ENCODE measurements around the gene SRP14. TPM values are rescaled to one million over a fixed set of nuclear protein-coding genes. Genes with fewer than 3 reads are reported as not detected.

Gene SRP14
- total and polyA plus RNA-seq, 11 donors, result 189 to 702 (median 237) TPM

DNA sequence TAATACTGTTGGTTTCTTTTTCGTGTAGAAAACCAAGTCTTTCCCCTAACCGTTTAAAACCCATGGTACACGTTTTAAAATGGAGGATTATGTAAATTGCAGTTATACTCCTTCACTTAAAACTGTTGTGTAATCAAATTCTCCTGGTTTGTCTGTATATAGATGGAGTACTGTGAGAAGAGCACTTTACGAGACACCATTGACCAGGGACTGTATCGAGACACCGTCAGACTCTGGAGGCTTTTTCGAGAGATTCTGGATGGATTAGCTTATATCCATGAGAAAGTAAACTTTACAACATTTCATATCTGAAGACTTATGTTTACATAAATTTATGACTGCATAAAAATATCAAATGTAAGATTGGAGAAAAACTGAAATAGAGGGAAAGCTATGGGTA is 51.2 kb downstream of the SRP14 start:
- DNase-seq, result no peak
- intact Hi-C loops (cut with DNase I), result no loop called here
- no peaks in the 10 kb centered on the region for H3K4me1 ChIP-seq
- H3K36me3 ChIP-seq, result peaks cover 6 to 76% (median 72%) of the 10 kb centered on the region in 9 donors
- H3K9me3 ChIP-seq, result no peaks in the 10 kb centered on the region
- TF ChIP-seq, protein P1, sequence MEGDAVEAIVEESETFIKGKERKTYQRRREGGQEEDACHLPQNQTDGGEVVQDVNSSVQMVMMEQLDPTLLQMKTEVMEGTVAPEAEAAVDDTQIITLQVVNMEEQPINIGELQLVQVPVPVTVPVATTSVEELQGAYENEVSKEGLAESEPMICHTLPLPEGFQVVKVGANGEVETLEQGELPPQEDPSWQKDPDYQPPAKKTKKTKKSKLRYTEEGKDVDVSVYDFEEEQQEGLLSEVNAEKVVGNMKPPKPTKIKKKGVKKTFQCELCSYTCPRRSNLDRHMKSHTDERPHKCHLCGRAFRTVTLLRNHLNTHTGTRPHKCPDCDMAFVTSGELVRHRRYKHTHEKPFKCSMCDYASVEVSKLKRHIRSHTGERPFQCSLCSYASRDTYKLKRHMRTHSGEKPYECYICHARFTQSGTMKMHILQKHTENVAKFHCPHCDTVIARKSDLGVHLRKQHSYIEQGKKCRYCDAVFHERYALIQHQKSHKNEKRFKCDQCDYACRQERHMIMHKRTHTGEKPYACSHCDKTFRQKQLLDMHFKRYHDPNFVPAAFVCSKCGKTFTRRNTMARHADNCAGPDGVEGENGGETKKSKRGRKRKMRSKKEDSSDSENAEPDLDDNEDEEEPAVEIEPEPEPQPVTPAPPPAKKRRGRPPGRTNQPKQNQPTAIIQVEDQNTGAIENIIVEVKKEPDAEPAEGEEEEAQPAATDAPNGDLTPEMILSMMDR (IDR thresholded peaks at IDR 0.05), result no peak
- no peak for TF ChIP-seq POLR2A (IDR thresholded peaks at IDR 0.05)
- WGBS, 4 donors, result 88 to 92% (median 90%) methylated on average over 7 of the region's 7 CpGs
- ATAC-seq, result no peak
- H3K27me3 ChIP-seq, result no peaks in the 10 kb centered on the region
- no peak overlapping the region for H3K4me3 ChIP-seq
- H3K27ac ChIP-seq, result no peak overlapping the region

Other genes with a start within 250 kb of the SRP14 start
- 1 to 10 TPM; 1.2 to 4.3 (median 2.1) TPM for gene GPR176, start 118.9 kb downstream of the SRP14 start, total RNA-seq
- gene GPR176, start 118.9 kb downstream of the SRP14 start, polyA plus RNA-seq, result 1 to 10 TPM; 1.1 to 2.6 TPM
- gene EIF2AK4, start 105.1 kb downstream of the SRP14 start, total RNA-seq, result 10 to 100 TPM; 16.9 to 44.8 (median 23.0) TPM
- 10 to 100 TPM; 19.8 to 40.7 TPM for gene EIF2AK4, start 105.1 kb downstream of the SRP14 start, polyA plus RNA-seq
- gene BMF, start 69.7 kb upstream of the SRP14 start, total RNA-seq, result 10 to 100 TPM in 2 of 9 donors, 1 to 10 TPM in 7; 1.2 to 12.9 (median 3.5) TPM
- 1 to 10 TPM; 2.5 to 2.9 TPM for gene BMF, start 69.7 kb upstream of the SRP14 start, polyA plus RNA-seq
- 1 to 10 TPM in 4 of 9 donors, under 1 TPM in 4, not detected in 1; 0.46 to 6.4 (median 1.2) TPM for gene BUB1B, start 121.9 kb upstream of the SRP14 start, total RNA-seq
- gene BUB1B, start 121.9 kb upstream of the SRP14 start, polyA plus RNA-seq, result under 1 TPM; 0.11 to 0.14 TPM
- gene PAK6, start 199.9 kb upstream of the SRP14 start, total RNA-seq, result 10 to 100 TPM in 2 of 9 donors, 1 to 10 TPM in 7; 5.0 to 17.4 (median 8.0) TPM
- gene PAK6, start 199.9 kb upstream of the SRP14 start, polyA plus RNA-seq, result 1 to 10 TPM in 1 of 2 donors, under 1 TPM in 1; 0.93 to 3.8 TPM
- gene ANKRD63, start 243.9 kb upstream of the SRP14 start, total RNA-seq, result under 1 TPM in 5 of 9 donors, not detected in 4; 0.27 to 0.57 (median 0.45) TPM
- not detected for gene ANKRD63, start 243.9 kb upstream of the SRP14 start, polyA plus RNA-seq

All from heart left ventricle (tissue), 16 donors.